ENCODE data around the gene CDKAL1. TPM values are rescaled to one million over a fixed set of nuclear protein-coding genes. Genes with fewer than 3 reads are reported as not detected.
"Not testable (repeated sequence)": the region's sequence is repeated elsewhere in the genome, so short reads cannot be mapped to it uniquely, and the experiment has no call there.

The CDKAL1 gene
- polyA plus RNA-seq, 1 donor from 2014 or later: 29.2 TPM

DNA sequence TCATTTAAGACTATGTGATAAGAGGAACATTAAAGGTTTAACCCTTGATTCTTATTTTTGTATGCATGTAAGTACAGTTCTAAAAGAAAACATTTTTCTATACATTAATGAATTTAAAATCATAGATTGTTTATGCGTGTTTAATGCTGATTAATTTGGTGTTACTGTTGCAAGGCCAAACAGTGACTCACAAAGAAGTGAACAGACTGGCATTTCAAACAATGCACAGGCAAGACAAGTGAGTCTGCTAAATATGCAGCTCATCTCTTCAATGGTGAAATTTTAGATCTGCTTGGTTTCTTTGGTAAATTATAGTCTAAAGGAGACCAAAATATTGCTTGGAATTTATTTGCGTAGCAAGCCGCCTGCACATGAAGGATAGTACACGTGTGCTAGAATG is 641.9 kb downstream of the CDKAL1 start:
- Mint-ChIP-seq H3K36me3 (peaks cover 7% of the 10 kb centered on the region), H3K27me3 (no peaks in the 10 kb centered on the region), H3K4me1 (no peaks in the 10 kb centered on the region), H3K4me3 (no peak overlapping the region), H3K9me3 (peaks cover 0 to 3% (median 0%) of the 10 kb centered on the region in 3 donors), H3K27ac (no peak overlapping the region)

DNA sequence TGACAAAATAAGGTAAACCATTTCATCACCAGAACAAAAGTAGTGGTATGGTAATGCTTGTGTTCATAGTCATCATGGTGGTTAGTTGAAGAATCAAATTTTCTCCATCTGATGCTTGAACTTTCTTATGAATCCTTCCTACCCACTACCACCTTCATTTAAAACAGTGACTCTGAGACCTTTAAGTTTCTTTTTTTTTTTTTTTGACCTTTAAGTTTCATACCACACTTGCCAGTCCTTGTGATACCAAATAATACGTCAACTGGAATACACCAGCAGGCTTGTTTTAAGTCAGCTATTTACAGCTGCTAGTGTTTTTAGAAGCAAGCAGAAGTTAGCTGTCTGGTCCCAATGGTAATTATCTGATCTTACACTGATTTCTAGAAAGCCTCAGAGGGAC is 645.9 kb downstream of the CDKAL1 start:
- H3K27me3 Mint-ChIP-seq: no peaks in the 10 kb centered on the region
- H3K9me3 Mint-ChIP-seq: peaks cover 0 to 3% (median 0%) of the 10 kb centered on the region in 3 donors
- no peak overlapping the region for H3K27ac Mint-ChIP-seq
- peaks cover 6% of the 10 kb centered on the region for H3K36me3 Mint-ChIP-seq
- H3K4me1 Mint-ChIP-seq: no peaks in the 10 kb centered on the region
- no peak overlapping the region for H3K4me3 Mint-ChIP-seq

GRCh38 chr6:21180800-21181337 is 646.6 kb downstream of the CDKAL1 start:
- Mint-ChIP-seq H3K27me3 (no peaks in the 10 kb centered on the region), H3K4me1 (no peaks in the 10 kb centered on the region), H3K4me3 (no peak overlapping the region), H3K36me3 (peaks cover 6% of the 10 kb centered on the region), H3K9me3 (peaks cover 0 to 3% (median 0%) of the 10 kb centered on the region in 3 donors), H3K27ac (no peak overlapping the region)

DNA sequence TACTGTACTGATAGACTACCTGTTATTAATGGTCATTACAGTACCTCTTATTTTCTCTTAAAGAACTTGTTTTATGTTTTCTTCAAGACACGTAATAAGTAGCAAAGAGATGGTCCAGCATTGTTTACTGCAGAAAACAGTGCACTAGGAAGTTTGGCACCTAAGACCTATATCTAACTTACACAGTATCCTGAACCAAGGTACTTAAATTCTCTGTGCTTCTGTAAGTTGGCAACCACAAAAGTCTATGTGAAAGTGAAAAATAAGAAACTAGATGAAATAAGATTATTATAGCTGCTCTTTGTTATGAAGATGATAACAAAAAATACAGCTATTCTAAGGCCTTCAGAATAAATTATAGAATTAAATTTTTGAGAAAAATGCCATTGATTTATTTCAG is 647.6 kb downstream of the CDKAL1 start:
- Mint-ChIP-seq H3K4me1 (peaks cover 0 to 2% (median 0%) of the 10 kb centered on the region in 3 donors), H3K27ac (no peak overlapping the region), H3K36me3 (peaks cover 8% of the 10 kb centered on the region), H3K4me3 (no peak overlapping the region), H3K9me3 (peaks cover 0 to 3% (median 0%) of the 10 kb centered on the region in 3 donors), H3K27me3 (no peaks in the 10 kb centered on the region)

DNA sequence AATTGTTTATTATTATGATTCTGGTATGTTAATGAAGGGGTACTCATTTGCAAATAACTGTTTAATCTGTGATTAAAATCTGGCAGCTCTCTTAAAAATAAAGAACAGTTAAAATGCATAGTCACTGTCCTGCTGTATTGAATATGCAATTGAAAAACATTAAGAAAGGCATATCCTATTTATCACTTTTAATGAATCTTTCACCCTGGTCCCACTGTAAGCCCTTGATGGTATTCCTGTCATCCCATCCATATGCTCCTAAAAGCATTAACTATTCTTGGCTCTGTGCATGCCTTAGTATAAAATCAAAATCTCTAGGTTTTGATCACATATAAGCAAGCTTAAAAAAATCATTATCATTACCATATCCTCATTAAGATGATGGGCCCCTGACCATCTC is 648.3 kb downstream of the CDKAL1 start:
- Mint-ChIP-seq H3K27me3 (no peaks in the 10 kb centered on the region), H3K27ac (no peak overlapping the region), H3K36me3 (peaks cover 8% of the 10 kb centered on the region), H3K9me3 (peaks cover 0 to 3% (median 0%) of the 10 kb centered on the region in 3 donors), H3K4me3 (no peak overlapping the region), H3K4me1 (peaks cover 0 to 2% (median under 1%) of the 10 kb centered on the region in 3 donors)

DNA sequence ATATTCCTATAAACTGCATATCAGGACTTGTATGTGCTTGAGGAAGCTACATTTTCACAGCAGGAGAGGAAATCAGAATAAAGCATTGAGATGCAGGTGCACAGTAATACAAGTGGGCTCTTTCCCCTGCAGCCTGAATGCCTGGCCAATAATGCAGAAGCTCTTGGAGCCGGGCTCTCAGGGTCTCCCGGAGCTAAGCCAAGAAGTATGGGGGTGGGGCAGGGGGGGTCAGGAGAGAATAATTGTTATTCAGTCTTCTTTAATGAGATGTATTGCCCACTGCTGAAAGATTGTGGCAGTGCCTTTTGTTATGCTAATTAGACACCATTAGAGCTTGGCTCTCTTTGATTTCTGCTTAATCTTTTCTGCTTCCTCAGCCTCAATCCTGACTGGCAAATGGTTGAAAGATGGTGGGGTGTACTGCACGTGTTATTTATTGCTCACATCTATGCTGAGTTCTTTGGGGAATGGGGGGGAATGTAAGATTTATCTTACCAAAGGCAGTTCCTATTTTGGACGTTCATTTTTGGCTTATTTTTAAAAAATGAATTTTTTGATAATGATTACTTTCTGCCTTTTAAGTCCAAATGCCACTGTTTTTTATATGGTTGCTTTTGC is 651.7 kb downstream of the CDKAL1 start:
- H3K27ac Mint-ChIP-seq: no peak overlapping the region
- H3K9me3 Mint-ChIP-seq: peaks cover 0 to under 1% (median 0%) of the 10 kb centered on the region in 3 donors
- H3K4me3 Mint-ChIP-seq: no peak overlapping the region
- no peaks in the 10 kb centered on the region for H3K27me3 Mint-ChIP-seq
- peaks cover 8 to 20% (median 13%) of the 10 kb centered on the region in 3 donors for H3K4me1 Mint-ChIP-seq
- H3K36me3 Mint-ChIP-seq: peaks cover 5% of the 10 kb centered on the region

DNA sequence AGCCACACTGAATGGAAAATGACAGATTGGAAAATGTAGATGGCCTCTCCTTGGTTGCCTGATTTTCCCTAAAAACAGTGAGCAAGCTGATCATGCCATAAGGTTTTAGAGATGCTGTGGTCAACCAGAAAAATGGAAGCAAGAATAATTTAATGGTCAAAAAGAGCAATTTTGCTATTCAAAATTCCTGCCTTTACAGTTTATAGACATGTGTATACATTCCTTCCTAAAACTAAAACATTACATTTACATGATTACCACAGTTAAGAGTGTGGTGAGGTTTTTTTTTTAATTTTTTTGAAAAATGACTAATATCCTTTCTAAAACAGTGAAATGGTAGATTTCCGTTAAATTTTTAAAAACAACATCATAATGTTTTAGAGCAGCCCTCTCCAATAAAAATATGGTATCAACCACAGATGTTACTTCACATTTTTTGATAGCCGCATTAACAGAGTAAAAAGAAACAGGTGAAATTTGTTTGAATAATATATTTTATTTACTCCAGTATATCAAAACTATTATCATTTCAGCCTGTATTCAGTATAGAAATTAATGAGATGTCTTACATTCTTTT is 652.3 kb downstream of the CDKAL1 start:
- Mint-ChIP-seq H3K4me1 (peaks cover 13 to 26% (median 14%) of the 10 kb centered on the region in 3 donors), H3K27ac (no peak overlapping the region), H3K27me3 (no peaks in the 10 kb centered on the region), H3K4me3 (no peak overlapping the region), H3K36me3 (peaks cover 6% of the 10 kb centered on the region), H3K9me3 (no peaks in the 10 kb centered on the region)

DNA sequence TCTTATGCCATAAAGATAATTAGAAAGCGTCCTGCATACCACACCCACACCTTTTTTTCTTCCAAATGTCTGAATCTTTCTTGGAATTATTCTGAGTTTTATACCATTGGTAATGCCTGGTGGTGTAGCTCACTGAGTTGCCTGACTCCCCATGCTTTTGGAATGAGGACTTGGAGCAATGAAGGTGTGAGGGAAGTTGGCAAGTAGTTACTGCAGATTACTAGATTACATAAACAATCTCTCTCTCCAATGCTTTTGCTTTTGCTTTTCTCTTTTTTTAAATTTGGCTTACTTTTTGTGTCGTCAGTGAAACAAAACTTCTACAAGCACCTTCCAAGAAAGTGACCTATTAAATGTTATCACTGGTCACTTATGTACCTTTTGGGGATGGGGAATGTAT is 653.2 kb downstream of the CDKAL1 start:
- Mint-ChIP-seq H3K36me3 (peaks cover 6% of the 10 kb centered on the region), H3K4me1 (peaks cover 15 to 28% (median 16%) of the 10 kb centered on the region in 3 donors), H3K27ac (no peak overlapping the region), H3K4me3 (no peak overlapping the region), H3K9me3 (peaks cover 0 to 1% (median 0%) of the 10 kb centered on the region in 3 donors), H3K27me3 (no peaks in the 10 kb centered on the region)

- Mint-ChIP-seq H3K4me3 (peak overlapping the region in 1 of 4 donors; percentile 49), H3K4me1 (peaks cover 15 to 28% (median 16%) of the 10 kb centered on the region in 3 donors), H3K36me3 (peaks cover 6% of the 10 kb centered on the region), H3K27ac (no peak overlapping the region), H3K27me3 (no peaks in the 10 kb centered on the region), H3K9me3 (peaks cover 0 to 5% (median 5%) of the 10 kb centered on the region in 3 donors)
Observed at GRCh38 chr6:21188505-21189223, 654.4 kb downstream of the CDKAL1 start.

DNA sequence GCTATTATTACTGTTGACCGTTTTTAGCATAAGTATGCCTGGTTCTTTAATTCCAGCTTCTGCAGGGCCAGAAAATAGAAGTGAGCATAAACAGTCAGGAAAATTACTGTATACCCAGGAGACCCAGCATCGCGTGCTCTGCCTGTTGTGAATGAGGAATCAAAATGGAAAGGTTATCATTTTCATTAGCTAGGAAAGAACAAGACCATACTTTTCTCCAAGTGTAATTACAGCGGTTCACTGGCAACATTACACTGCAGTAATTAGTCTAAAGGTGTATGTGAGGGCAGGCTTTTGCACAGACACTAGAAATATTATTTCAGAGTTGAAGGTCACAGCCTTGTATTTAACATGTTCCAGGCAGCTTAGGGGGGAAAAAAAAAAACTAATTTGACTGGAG is 655.5 kb downstream of the CDKAL1 start:
- Mint-ChIP-seq H3K27me3 (no peaks in the 10 kb centered on the region), H3K36me3 (peaks cover 6% of the 10 kb centered on the region), H3K9me3 (peaks cover 0 to 6% (median 5%) of the 10 kb centered on the region in 3 donors), H3K27ac (no peak overlapping the region), H3K4me3 (peak overlapping the region in 1 of 4 donors; percentile 10), H3K4me1 (peaks cover 15 to 30% (median 16%) of the 10 kb centered on the region in 3 donors)

- no peaks in the 10 kb centered on the region for H3K27me3 Mint-ChIP-seq
Observed at GRCh38 chr6:21190701-21191100, 656.4 kb downstream of the CDKAL1 start.

GRCh38 chr6:21193790-21194475 is 659.7 kb downstream of the CDKAL1 start:
- Mint-ChIP-seq H3K27me3 (no peaks in the 10 kb centered on the region), H3K36me3 (peaks cover 9% of the 10 kb centered on the region), H3K4me3 (no peak overlapping the region)

More at GRCh38 chr6:21190701-21191100, 656.4 kb downstream of the CDKAL1 start:
- H3K27ac Mint-ChIP-seq: peak overlapping the region in 1 of 3 donors; percentile 86
- peaks cover 6% of the 10 kb centered on the region for H3K36me3 Mint-ChIP-seq
- peaks cover 0 to 6% (median 5%) of the 10 kb centered on the region in 3 donors for H3K9me3 Mint-ChIP-seq
- H3K4me1 Mint-ChIP-seq: peaks cover 15 to 30% (median 16%) of the 10 kb centered on the region in 3 donors
- H3K4me3 Mint-ChIP-seq: peak overlapping the region in 2 of 4 donors; percentile 43 to 67

GRCh38 chr6:21195301-21195700 is 661.0 kb downstream of the CDKAL1 start:
- H3K27me3 Mint-ChIP-seq, H3K27ac Mint-ChIP-seq, H3K36me3 Mint-ChIP-seq, H3K4me3 Mint-ChIP-seq, H3K9me3 Mint-ChIP-seq: not testable (repeated sequence)
- peaks cover 26 to 29% (median 27%) of the 10 kb centered on the region in 3 donors for H3K4me1 Mint-ChIP-seq

More at GRCh38 chr6:21193790-21194475, 659.7 kb downstream of the CDKAL1 start:
- Mint-ChIP-seq H3K27ac (no peak overlapping the region), H3K4me1 (peaks cover 26 to 35% (median 27%) of the 10 kb centered on the region in 3 donors), H3K9me3 (peaks cover 0 to 6% (median 5%) of the 10 kb centered on the region in 3 donors)

DNA sequence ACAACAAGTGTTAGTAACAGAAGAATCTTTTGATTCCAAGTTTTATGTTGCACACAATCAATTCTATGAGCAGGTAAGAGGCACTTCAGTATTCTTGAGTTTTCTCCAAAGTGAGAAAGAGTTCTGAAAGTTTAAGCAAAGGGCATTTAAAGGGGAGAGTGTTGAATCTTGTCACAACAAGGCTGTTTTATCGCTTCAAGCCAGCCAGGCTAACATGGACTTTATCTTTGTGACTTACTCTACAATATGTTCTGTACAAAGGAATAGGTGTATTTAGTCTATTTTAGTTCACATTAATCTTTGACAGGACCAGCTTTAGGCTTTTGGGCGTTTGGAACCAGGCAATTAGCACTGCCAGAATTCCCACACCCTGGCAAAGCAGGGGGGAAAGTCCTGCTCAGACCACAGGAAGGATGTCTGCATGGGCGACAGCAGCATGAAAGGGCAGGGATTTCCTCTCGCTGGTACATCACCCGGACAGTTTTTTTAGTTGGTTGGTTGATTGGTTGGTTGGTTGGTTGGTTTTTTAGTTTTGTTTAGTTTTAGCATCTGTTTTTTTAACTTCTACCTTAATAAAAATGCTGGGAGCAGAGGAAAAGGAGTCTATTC is 663.9 kb downstream of the CDKAL1 start:
- Mint-ChIP-seq H3K4me3 (peak overlapping the region in 1 of 4 donors; percentile 79), H3K27me3 (no peaks in the 10 kb centered on the region), H3K9me3 (peaks cover 0 to 6% (median 3%) of the 10 kb centered on the region in 3 donors), H3K27ac (no peak overlapping the region), H3K4me1 (peaks cover 17 to 23% (median 22%) of the 10 kb centered on the region in 3 donors), H3K36me3 (peaks cover 13% of the 10 kb centered on the region)
